D721Med (cell line): ENCODE data around the gene MTNR1B.

ENCODE experiments used
- DNase-seq: peaks from one replicate; pipeline ENCODE4 v3.0.0; 2011; ENCODE audit warnings: low spot score; ENCODE audit not compliant: insufficient read length
- FAIRE-seq: peaks from 2 replicates; lab custom pipeline; 2011; peaks lifted over from hg19 to GRCh38; lab: Jason Lieb, UNC
- TF ChIP-seq, protein P1 (sequence below): IDR thresholded peaks from 2 replicates; pipeline ENCODE4 v1.5.1; 2012; ENCODE audit warnings: mild to moderate bottlenecking, control low read depth; ENCODE audit not compliant: insufficient read depth; ENCODE audit errors: missing control alignments

The MTNR1B gene

DNA sequence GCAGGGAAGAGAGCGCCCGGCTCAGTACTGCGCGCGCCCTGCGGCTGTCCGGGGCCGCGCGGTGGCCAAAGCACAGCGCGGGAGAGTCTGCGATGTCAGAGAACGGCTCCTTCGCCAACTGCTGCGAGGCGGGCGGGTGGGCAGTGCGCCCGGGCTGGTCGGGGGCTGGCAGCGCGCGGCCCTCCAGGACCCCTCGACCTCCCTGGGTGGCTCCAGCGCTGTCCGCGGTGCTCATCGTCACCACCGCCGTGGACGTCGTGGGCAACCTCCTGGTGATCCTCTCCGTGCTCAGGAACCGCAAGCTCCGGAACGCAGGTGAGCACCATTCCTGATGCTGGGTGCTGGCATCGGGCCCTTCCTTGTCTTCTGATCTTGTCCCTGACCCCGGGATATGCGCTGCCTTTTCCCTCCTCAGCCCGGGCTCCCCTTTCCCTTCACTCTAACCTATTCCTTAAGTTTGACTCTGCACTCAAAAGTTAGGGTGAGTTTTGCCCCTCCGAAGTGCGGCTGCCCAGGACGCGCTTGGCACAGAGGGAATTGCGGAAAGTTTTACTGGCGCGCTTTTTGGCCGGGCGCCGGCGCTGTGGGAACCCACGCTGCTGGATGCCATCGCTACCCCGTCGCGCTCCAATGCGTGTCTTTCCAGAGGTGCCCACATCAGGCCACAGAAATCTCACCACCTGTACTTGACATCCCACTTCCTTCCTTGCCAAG lies at the start of gene MTNR1B:
TSS of gene MTNR1B (plus strand) at position 18 of the 714 bp plus-strand sequence. CDS start at position 93, 75 bp downstream.
- DNase-seq (no peak), FAIRE-seq (no peak)
- TF ChIP-seq, protein P1, sequence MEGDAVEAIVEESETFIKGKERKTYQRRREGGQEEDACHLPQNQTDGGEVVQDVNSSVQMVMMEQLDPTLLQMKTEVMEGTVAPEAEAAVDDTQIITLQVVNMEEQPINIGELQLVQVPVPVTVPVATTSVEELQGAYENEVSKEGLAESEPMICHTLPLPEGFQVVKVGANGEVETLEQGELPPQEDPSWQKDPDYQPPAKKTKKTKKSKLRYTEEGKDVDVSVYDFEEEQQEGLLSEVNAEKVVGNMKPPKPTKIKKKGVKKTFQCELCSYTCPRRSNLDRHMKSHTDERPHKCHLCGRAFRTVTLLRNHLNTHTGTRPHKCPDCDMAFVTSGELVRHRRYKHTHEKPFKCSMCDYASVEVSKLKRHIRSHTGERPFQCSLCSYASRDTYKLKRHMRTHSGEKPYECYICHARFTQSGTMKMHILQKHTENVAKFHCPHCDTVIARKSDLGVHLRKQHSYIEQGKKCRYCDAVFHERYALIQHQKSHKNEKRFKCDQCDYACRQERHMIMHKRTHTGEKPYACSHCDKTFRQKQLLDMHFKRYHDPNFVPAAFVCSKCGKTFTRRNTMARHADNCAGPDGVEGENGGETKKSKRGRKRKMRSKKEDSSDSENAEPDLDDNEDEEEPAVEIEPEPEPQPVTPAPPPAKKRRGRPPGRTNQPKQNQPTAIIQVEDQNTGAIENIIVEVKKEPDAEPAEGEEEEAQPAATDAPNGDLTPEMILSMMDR, result no peak

DNA sequence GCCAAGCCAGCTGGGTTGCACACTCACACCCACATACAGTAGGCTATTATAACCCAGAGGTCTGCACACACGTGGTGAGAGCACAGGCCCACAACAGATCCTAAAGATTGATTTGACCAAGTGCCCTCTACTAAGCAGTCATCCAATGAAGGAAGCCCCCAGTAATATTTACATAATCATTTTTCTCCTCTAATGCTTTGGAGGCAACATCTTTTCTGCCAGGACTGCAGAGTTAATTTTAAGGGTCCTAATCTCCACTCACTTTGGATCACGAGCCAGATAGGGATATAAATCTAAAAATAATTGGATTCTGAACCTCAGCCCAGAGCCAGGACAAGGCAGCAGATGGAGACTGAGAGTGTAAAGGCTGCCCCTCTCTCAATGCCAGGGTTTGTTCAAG lies 49.1 kb upstream of the MTNR1B start:
- FAIRE-seq, result no peak
- DNase-seq, result no peak

DNA sequence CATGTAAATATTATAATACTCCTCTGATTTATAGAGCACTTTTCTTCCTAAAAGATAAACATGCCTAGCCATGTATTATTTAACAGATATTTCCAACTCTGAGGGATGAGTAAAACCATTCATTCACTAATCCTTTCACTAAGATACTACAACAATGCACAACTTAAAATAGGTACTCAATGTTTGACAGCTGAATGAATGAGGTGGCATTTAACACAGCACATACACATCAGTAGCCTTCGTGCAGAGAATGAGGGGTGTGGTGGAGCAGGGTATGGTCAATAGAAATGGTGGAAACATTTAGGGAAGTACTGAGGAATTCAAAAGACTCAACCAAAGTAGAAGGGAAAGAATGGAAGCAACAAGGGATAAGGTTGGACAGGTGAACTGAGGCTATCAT lies 46.7 kb upstream of the MTNR1B start:
- TF ChIP-seq, protein P1, result no peak
- DNase-seq, result no peak
- no peak for FAIRE-seq

More for the DNA sequence above, 49.1 kb upstream of the MTNR1B start:
- TF ChIP-seq, protein P1, result no peak

GRCh38 chr11:92929246-92929645 lies 40.2 kb upstream of the MTNR1B start:
- TF ChIP-seq, protein P1, result no peak
- no peak for DNase-seq
- no peak for FAIRE-seq

GRCh38 chr11:92929653-92930052 lies 39.8 kb upstream of the MTNR1B start:
- TF ChIP-seq, protein P1, result no peak
- DNase-seq, result no peak
- FAIRE-seq, result no peak

GRCh38 chr11:92931746-92932422 lies 37.6 kb upstream of the MTNR1B start:
- no peak for FAIRE-seq
- DNase-seq, result no peak
- TF ChIP-seq, protein P1, result no peak

- TF ChIP-seq, protein P1, result no peak
- DNase-seq (no peak), FAIRE-seq (no peak)
Measured at GRCh38 chr11:92939305-92939704, 30.1 kb upstream of the MTNR1B start.
